Endothelial cell of umbilical vein (primary cell): ENCODE data around the gene LYSMD2. TPM values are rescaled to one million over a fixed set of nuclear protein-coding genes. Genes with fewer than 3 reads are reported as not detected.

Experiments used
- BruUV-seq: library from RNA; stranded (reverse); fragments of 400-500 nt; replicated peaks from 2 replicates; lab custom pipeline; 2021; lab: Mats Ljungman, UMichigan
- CTCF ChIA-PET: fragments of 300-600, 350-600 bp; sonication (Branson Sonifier 250); formaldehyde crosslinking; loops from one replicate; lab custom pipeline; 2021; ENCODE audit warnings: antibody characterized with exemption, inconsistent platforms; lab: Charles Lee
- POLR2A ChIA-PET: fragments of 300-600, 350-600 bp; sonication (Branson Sonifier 250); formaldehyde crosslinking; loops from one replicate; lab custom pipeline; 2021; ENCODE audit warnings: antibody characterized with exemption, inconsistent platforms; lab: Charles Lee
- DNase-seq: peaks from one replicate; pipeline ENCODE4 v3.0.0-alpha.2; 2011; ENCODE audit warnings: low read depth, low spot score
- FAIRE-seq: peaks from 2 replicates; lab custom pipeline; 2011; peaks lifted over from hg19 to GRCh38; lab: Jason Lieb, UNC
- H2AFZ ChIP-seq: 2 replicates; pipeline ENCODE4 v1.6.0; 2012; ENCODE audit warnings: low read depth, low read length, control low read depth, inconsistent platforms
- H3K27ac ChIP-seq: 2 replicates; pipeline ENCODE4 v1.5.1; 2011; ENCODE audit warnings: low read depth, mild to moderate bottlenecking, control low read depth, low read length, moderate library complexity; ENCODE audit not compliant: insufficient read depth
- H3K27me3 ChIP-seq, 2 experiments: 2 replicates each; pipeline versions ENCODE4 v1.6.0 to v1.6.1; 2011; ENCODE audit warnings: low read length in 2 of 2, mixed read lengths in 1 of 2; ENCODE audit not compliant: control insufficient read depth in 2 of 2, insufficient read depth in 2 of 2
- H3K36me3 ChIP-seq, 2 experiments: 2 replicates in 1 of 2; 3 replicates in 1 of 2; pipeline ENCODE4 v1.5.1; 2011; ENCODE audit warnings: low read length in 2 of 2, mild to moderate bottlenecking in 1 of 2, moderate library complexity in 1 of 2; ENCODE audit not compliant: control insufficient read depth in 2 of 2, insufficient read depth in 2 of 2; ENCODE audit errors: extremely low read depth in 1 of 2
- H3K4me1 ChIP-seq: 3 replicates; pipeline ENCODE4 v1.5.1; 2011; ENCODE audit warnings: mild to moderate bottlenecking, low read length; ENCODE audit not compliant: control insufficient read depth, insufficient read depth; ENCODE audit errors: extremely low read depth
- H3K4me2 ChIP-seq: 2 replicates; pipeline ENCODE4 v1.6.1; 2011; ENCODE audit warnings: low read length, control low read depth, mixed read lengths; ENCODE audit not compliant: insufficient read depth
- H3K4me3 ChIP-seq, 3 experiments: fragments of 200-600 bp in 1 of 3; sonication (generic), shearing (Covaris generic) in 1 of 3; replicated peaks in 1 of 3; 2 replicates each; pipeline ENCODE4 v1.5.1; 2011 to 2016; ENCODE audit warnings: control low read depth in 3 of 3, low read length in 3 of 3, mild to moderate bottlenecking in 2 of 3, inconsistent platforms in 1 of 3, low read depth in 1 of 3, moderate library complexity in 1 of 3; ENCODE audit not compliant: insufficient read depth in 1 of 3
- H3K79me2 ChIP-seq: 2 replicates; pipeline ENCODE4 v1.6.0; 2012; ENCODE audit warnings: low read length, inconsistent platforms; ENCODE audit not compliant: control insufficient read depth, insufficient read depth
- H3K9ac ChIP-seq: replicated peaks from 2 replicates; pipeline ENCODE3; 2011; ENCODE audit warnings: low read length, control low read depth; ENCODE audit not compliant: insufficient read depth; ENCODE audit errors: extremely low read depth
- H3K9me1 ChIP-seq: replicated peaks from 3 replicates; pipeline ENCODE4 v1.6.0; 2011; ENCODE audit warnings: mild to moderate bottlenecking, low read length; ENCODE audit not compliant: control insufficient read depth, insufficient read depth; ENCODE audit errors: extremely low read depth
- H3K9me3 ChIP-seq: replicated peaks from 2 replicates; pipeline ENCODE4 v1.5.1; 2012; ENCODE audit warnings: low read length, inconsistent platforms; ENCODE audit not compliant: control insufficient read depth, insufficient read depth
- H4K20me1 ChIP-seq: replicated peaks from 2 replicates; pipeline ENCODE3; 2011; ENCODE audit warnings: mild to moderate bottlenecking, low read length; ENCODE audit not compliant: control insufficient read depth, insufficient read depth; ENCODE audit errors: extremely low read depth
- EZH2 ChIP-seq: IDR thresholded peaks from 2 replicates; pipeline ENCODE4 v1.6.1; 2012; ENCODE audit warnings: borderline replicate concordance, low read depth, mild to moderate bottlenecking, moderate library complexity, low read length, inconsistent platforms; ENCODE audit not compliant: severe bottlenecking
- FOS ChIP-seq: IDR thresholded peaks from 2 replicates; pipeline ENCODE4 v1.6.1; 2011; ENCODE audit warnings: mild to moderate bottlenecking, low read length, moderate library complexity, borderline replicate concordance; ENCODE audit not compliant: insufficient read depth
- GATA2 ChIP-seq: IDR thresholded peaks from 2 replicates; pipeline ENCODE4 v1.7.0; 2011; ENCODE audit warnings: low read depth, mild to moderate bottlenecking, moderate library complexity, mixed read lengths, low read length; ENCODE audit not compliant: insufficient read length, insufficient read depth
- JUN ChIP-seq: IDR thresholded peaks from 2 replicates; pipeline ENCODE4 v1.6.1; 2011; ENCODE audit warnings: borderline replicate concordance, low read depth; ENCODE audit not compliant: insufficient read length, insufficient read depth
- MYC ChIP-seq: IDR thresholded peaks from one replicate; pipeline ENCODE4 v1.6.1; 2011; ENCODE audit warnings: mild to moderate bottlenecking, low read depth, low read length
- POLR2A ChIP-seq: IDR thresholded peaks from 2 replicates; pipeline ENCODE4 v1.6.1; 2012; ENCODE audit warnings: low read depth, mild to moderate bottlenecking, control low read depth, low read length
- POLR2AphosphoS5 ChIP-seq: IDR thresholded peaks from 2 replicates; pipeline ENCODE4 v1.6.1; 2012; ENCODE audit warnings: low read depth, mild to moderate bottlenecking, control low read depth, low read length, moderate library complexity; ENCODE audit not compliant: insufficient read depth
- dilution Hi-C: fragments of 300-500 bp; cut with MboI; formaldehyde crosslinking; loops from one replicate; pipeline ENCODE4 v1.15.0; 2019; ENCODE audit warnings: low sequenced_read_pairs; ENCODE audit not compliant: extremely low pct_ligation_motif_present
- intact Hi-C: fragments of 100-400 bp; cut with micrococcal nuclease; formaldehyde crosslinking; loops from one replicate; pipeline ENCODE4 v1.10.0; 2022
- polyA plus RNA-seq, 4 experiments: library from polyadenylated mRNA; depleted of rRNA in 3 of 4; stranded (reverse) in 3 of 4; unstranded in 1 of 4; fragments of >200 nt; gene quantifications; 2 replicates each; pipeline versions ENCODE4 v1.2.1 to v1.2.3, GENCODE V29; 2011 to 2012; ENCODE audit warnings: missing spikeins in 1 of 4
- total RNA-seq: library from RNA; stranded (reverse); gene quantifications from 2 replicates; pipeline ENCODE4 v1.2.3, GENCODE V29; 2021
- TF ChIP-seq, protein P1 (sequence below), 2 donors: IDR thresholded peaks; 1 replicate in 1 of 2; 2 replicates in 1 of 2; pipeline ENCODE4 v1.5.1; 2011; ENCODE audit warnings: low read length in 2 of 2, mild to moderate bottlenecking in 2 of 2, moderate library complexity in 2 of 2, control low read depth in 1 of 2, inconsistent platforms in 1 of 2, low read depth in 1 of 2; ENCODE audit not compliant: insufficient read depth in 1 of 2; ENCODE audit errors: extremely low read depth in 1 of 2
- TF ChIP-seq, protein P2 (sequence below): IDR thresholded peaks from 2 replicates; pipeline ENCODE4 v1.6.1; 2011; ENCODE audit not compliant: insufficient read depth, insufficient read length

LYSMD2 gene
- total and polyA plus RNA-seq, 2 donors (not counting 3 experiments of a cell fraction or from before 2014, with no cell fraction given): 6.2 to 8.0 TPM

DNA sequence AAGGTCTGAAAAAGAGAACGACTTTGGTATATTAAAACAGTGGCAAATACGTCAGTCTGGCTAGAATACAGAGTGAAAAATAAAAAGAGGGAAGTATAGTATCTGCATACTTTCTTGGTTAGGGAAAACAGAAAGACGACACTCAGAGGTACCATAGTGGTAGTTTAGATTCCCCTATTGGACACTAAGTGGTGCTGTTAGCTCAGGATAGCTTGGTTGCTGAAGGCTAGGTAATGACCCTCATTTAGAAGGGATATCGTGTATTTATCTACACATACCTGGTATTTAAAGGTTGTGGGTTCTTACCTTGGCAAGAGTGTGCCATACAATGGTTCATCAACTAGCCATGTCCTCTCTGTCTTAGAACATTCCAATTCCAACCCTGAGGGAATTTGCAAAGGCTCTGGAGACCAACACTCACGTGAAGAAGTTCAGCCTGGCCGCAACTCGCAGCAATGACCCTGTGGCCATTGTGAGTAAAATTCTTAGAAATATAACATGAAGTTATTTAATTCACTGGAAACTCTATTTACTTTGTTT lies 45.0 kb upstream of the LYSMD2 start:
- no peaks in the 10 kb centered on the region for H3K36me3 ChIP-seq
- no peaks in the 10 kb centered on the region for H3K79me2 ChIP-seq
- no TSS peak for BruUV-seq
- H3K4me3 ChIP-seq: no peak overlapping the region
- no peak overlapping the region for H3K9ac ChIP-seq
- dilution Hi-C loops (no loop called here), intact Hi-C loops (loop anchor here (1.0 to 10.0 kb wide), 4 partner anchors 124 to 445 kb away; no protein-coding TSS in a partner anchor)
- H3K4me2 ChIP-seq: no peak overlapping the region
- ChIA-PET POLR2A (no interaction called here), CTCF (interaction anchor here (1.0 to 3.1 kb wide), 5 partner anchors 13 to 426 kb away, joined by 4 to 19 read pairs (median 5); no protein-coding TSS in a partner anchor)
- H2AFZ ChIP-seq: no peak overlapping the region
- TF ChIP-seq, protein P1, sequence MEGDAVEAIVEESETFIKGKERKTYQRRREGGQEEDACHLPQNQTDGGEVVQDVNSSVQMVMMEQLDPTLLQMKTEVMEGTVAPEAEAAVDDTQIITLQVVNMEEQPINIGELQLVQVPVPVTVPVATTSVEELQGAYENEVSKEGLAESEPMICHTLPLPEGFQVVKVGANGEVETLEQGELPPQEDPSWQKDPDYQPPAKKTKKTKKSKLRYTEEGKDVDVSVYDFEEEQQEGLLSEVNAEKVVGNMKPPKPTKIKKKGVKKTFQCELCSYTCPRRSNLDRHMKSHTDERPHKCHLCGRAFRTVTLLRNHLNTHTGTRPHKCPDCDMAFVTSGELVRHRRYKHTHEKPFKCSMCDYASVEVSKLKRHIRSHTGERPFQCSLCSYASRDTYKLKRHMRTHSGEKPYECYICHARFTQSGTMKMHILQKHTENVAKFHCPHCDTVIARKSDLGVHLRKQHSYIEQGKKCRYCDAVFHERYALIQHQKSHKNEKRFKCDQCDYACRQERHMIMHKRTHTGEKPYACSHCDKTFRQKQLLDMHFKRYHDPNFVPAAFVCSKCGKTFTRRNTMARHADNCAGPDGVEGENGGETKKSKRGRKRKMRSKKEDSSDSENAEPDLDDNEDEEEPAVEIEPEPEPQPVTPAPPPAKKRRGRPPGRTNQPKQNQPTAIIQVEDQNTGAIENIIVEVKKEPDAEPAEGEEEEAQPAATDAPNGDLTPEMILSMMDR (IDR thresholded peaks at IDR 0.05; ENCODE audit: extremely low read depth in 1 of 2, insufficient read depth in 1 of 2, low read depth in 1 of 2, low read length in 2 of 2): peak; percentile 39 to 45
- no peak for TF ChIP-seq GATA2
- no peak for FAIRE-seq
- H3K27me3 ChIP-seq: peaks cover 0 to 3% of the 10 kb centered on the region in 2 experiments
- peak; percentile 25 for DNase-seq
- no peaks in the 10 kb centered on the region for H3K9me3 ChIP-seq
- no peaks in the 10 kb centered on the region for H3K4me1 ChIP-seq
- no peaks in the 10 kb centered on the region for H3K9me1 ChIP-seq
- H4K20me1 ChIP-seq: no peaks in the 10 kb centered on the region
- no peak overlapping the region for H3K27ac ChIP-seq

DNA sequence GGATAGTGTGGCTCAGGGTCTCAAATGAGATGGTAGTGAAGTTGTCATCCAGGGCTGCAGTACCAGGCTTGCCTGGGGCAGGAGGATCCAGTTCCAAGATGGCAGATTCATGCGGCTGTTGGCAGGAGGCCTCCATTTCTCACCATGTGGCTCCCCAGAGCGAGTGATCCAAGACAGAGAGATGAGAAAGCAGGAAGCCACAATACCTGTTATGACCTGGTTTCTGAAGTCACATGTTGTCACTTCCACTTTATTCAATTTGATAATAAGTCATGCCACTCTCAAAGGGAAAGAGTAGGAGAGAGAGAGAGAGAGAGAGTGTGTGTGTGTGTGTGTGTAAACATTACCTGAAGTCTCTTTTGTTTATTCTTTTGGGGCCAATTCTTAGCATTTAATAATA lies 44.1 kb upstream of the LYSMD2 start:
- Histone ChIP-seq H2AFZ (no peak overlapping the region), H3K27me3 (peaks cover 0 to 3% of the 10 kb centered on the region in 2 experiments), H3K4me2 (no peak overlapping the region), H3K79me2 (no peaks in the 10 kb centered on the region), H3K4me1 (no peaks in the 10 kb centered on the region), H3K9me3 (no peaks in the 10 kb centered on the region), H3K9ac (no peak overlapping the region), H3K36me3 (no peaks in the 10 kb centered on the region), H4K20me1 (no peaks in the 10 kb centered on the region), H3K27ac (no peak overlapping the region), H3K4me3 (no peak overlapping the region), H3K9me1 (no peaks in the 10 kb centered on the region)
- dilution Hi-C loops (no loop called here), intact Hi-C loops (loop anchor here (5.0 to 10.0 kb wide), 2 partner anchors 353 to 446 kb away; no protein-coding TSS in a partner anchor)
- no TSS peak for BruUV-seq
- POLR2A ChIA-PET: no interaction called here
- CTCF ChIA-PET: interaction anchor here (1.2 to 10.1 kb wide), 3 partner anchors 107 to 297 kb away, joined by 3 to 942 read pairs (median 4); no protein-coding TSS in a partner anchor
- FAIRE-seq (no peak), DNase-seq (no peak)
- TF ChIP-seq JUN (no peak), GATA2 (no peak), POLR2A (no peak), MYC (no peak), FOS (no peak), EZH2 (no peak), POLR2AphosphoS5 (no peak)
- TF ChIP-seq, protein P2, sequence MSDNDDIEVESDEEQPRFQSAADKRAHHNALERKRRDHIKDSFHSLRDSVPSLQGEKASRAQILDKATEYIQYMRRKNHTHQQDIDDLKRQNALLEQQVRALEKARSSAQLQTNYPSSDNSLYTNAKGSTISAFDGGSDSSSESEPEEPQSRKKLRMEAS: no peak
- TF ChIP-seq, protein P1 (IDR thresholded peaks at IDR 0.05; ENCODE audit: extremely low read depth in 1 of 2, insufficient read depth in 1 of 2, low read depth in 1 of 2, low read length in 2 of 2): no peak
